ENCODE data around the gene CFAP100.

The CFAP100 gene

GRCh38 chr3:126417515-126417914 is 22.8 kb downstream of the CFAP100 start:
- TF ChIP-seq CTCF (conservative IDR thresholded peaks at IDR 0.05; ENCODE audit: control insufficient read depth, insufficient read depth, low read depth, low read length) = no peak
- no peak for DNase-seq (ENCODE audit: low read depth)
- no peak overlapping the region for H3K4me3 ChIP-seq (ENCODE audit: control insufficient read depth, low read depth, low read length)

GRCh38 chr3:126417981-126418530 is 23.3 kb downstream of the CFAP100 start:
- DNase-seq (ENCODE audit: low read depth) = no peak
- no peak for TF ChIP-seq CTCF (conservative IDR thresholded peaks at IDR 0.05; ENCODE audit: control insufficient read depth, insufficient read depth, low read depth, low read length)

GRCh38 chr3:126418661-126419131 is 24.0 kb downstream of the CFAP100 start:
- no peak for DNase-seq (ENCODE audit: low read depth)
- no peak for TF ChIP-seq CTCF (conservative IDR thresholded peaks at IDR 0.05; ENCODE audit: control insufficient read depth, insufficient read depth, low read depth, low read length)
- H3K4me3 ChIP-seq (ENCODE audit: control insufficient read depth, low read depth, low read length) = no peak overlapping the region

More at GRCh38 chr3:126417981-126418530, 23.3 kb downstream of the CFAP100 start:
- no peak overlapping the region for H3K4me3 ChIP-seq (ENCODE audit: control insufficient read depth, low read depth, low read length)

- TF ChIP-seq CTCF (conservative IDR thresholded peaks at IDR 0.05; ENCODE audit: control insufficient read depth, insufficient read depth, low read depth, low read length) = no peak
- H3K4me3 ChIP-seq (ENCODE audit: control insufficient read depth, low read depth, low read length) = no peak overlapping the region
- no peak for DNase-seq (ENCODE audit: low read depth)
Measured at GRCh38 chr3:126419151-126419703, 24.5 kb downstream of the CFAP100 start.

- no peak for TF ChIP-seq CTCF (conservative IDR thresholded peaks at IDR 0.05; ENCODE audit: control insufficient read depth, insufficient read depth, low read depth, low read length)
- no peak for DNase-seq (ENCODE audit: low read depth)
- no peak overlapping the region for H3K4me3 ChIP-seq (ENCODE audit: control insufficient read depth, low read depth, low read length)
Measured at GRCh38 chr3:126419886-126420786, 25.4 kb downstream of the CFAP100 start.

- no peak overlapping the region for H3K4me3 ChIP-seq (ENCODE audit: control insufficient read depth, low read depth, low read length)
- no peak for TF ChIP-seq CTCF (conservative IDR thresholded peaks at IDR 0.05; ENCODE audit: control insufficient read depth, insufficient read depth, low read depth, low read length)
- DNase-seq (ENCODE audit: low read depth) = no peak
Measured at GRCh38 chr3:126421573-126422119, 26.9 kb downstream of the CFAP100 start.

Measured in fibroblast of mammary gland (primary cell).